ENCODE measurements around the gene BCAM.

BCAM gene

GRCh38 chr19:44789943-44790483 is 18.9 kb upstream of the BCAM start:
- DNase-seq (ENCODE audit: low spot score) = no peak

GRCh38 chr19:44792281-44792680 is 16.6 kb upstream of the BCAM start:
- DNase-seq (ENCODE audit: low spot score) = no peak

- no peak for DNase-seq (ENCODE audit: low spot score)
These were observed 14.3 kb upstream of the BCAM start for GRCh38 chr19:44794610-44795009.

GRCh38 chr19:44795398-44795987 is 13.4 kb upstream of the BCAM start:
- DNase-seq (ENCODE audit: low spot score) = no peak

GRCh38 chr19:44796701-44797115 is 12.2 kb upstream of the BCAM start:
- peak; percentile 1 for DNase-seq (ENCODE audit: low spot score)

- DNase-seq (ENCODE audit: low spot score) = no peak
These were observed 9.1 kb upstream of the BCAM start for GRCh38 chr19:44799627-44800346.

- DNase-seq (ENCODE audit: low spot score) = peak; percentile 77
These were observed 8.4 kb upstream of the BCAM start for GRCh38 chr19:44800461-44800860.

- DNase-seq (ENCODE audit: low spot score) = no peak
These were observed 5.2 kb upstream of the BCAM start for GRCh38 chr19:44803442-44804428.

GRCh38 chr19:44806291-44806690 is 2.6 kb upstream of the BCAM start:
- DNase-seq (ENCODE audit: low spot score) = no peak

GRCh38 chr19:44807162-44807561 is 1.7 kb upstream of the BCAM start:
- DNase-seq (ENCODE audit: low spot score) = no peak

- DNase-seq (ENCODE audit: low spot score) = no peak
These were observed 1.0 kb upstream of the BCAM start for GRCh38 chr19:44807652-44808462.

GRCh38 chr19:44809577-44810233 is 802 bp downstream of the BCAM start:
- no peak for DNase-seq (ENCODE audit: low spot score)

GRCh38 chr19:44810234-44811121 is 1.6 kb downstream of the BCAM start:
- DNase-seq (ENCODE audit: low spot score) = no peak

GRCh38 chr19:44811122-44811419 is 2.2 kb downstream of the BCAM start:
- DNase-seq (ENCODE audit: low spot score) = no peak

GRCh38 chr19:44812142-44812718 is 3.3 kb downstream of the BCAM start:
- no peak for DNase-seq (ENCODE audit: low spot score)

GRCh38 chr19:44813070-44813840 is 4.4 kb downstream of the BCAM start:
- no peak for DNase-seq (ENCODE audit: low spot score)

- DNase-seq (ENCODE audit: low spot score) = no peak
These were observed 5.1 kb downstream of the BCAM start for GRCh38 chr19:44813841-44814470.

- no peak for DNase-seq (ENCODE audit: low spot score)
These were observed 5.6 kb downstream of the BCAM start for GRCh38 chr19:44814517-44814916.

GRCh38 chr19:44816301-44816700 is 7.4 kb downstream of the BCAM start:
- no peak for DNase-seq (ENCODE audit: low spot score)

All from CD4-positive, alpha-beta T cell treated with Interleukin-15 for 4 hours (primary cell).